Stomach smooth muscle (tissue), 2 donors: ENCODE data around the gene CLIP4.

ENCODE experiments used
- H3K27ac ChIP-seq: one replicate; pipeline ENCODE4 v1.7.0; 2013; ENCODE audit warnings: mild to moderate bottlenecking, low read length, inconsistent platforms
- H3K27me3 ChIP-seq, 2 donors: one replicate each; pipeline ENCODE4 v1.7.0; 2013; ENCODE audit warnings: low read length in 2 of 2; ENCODE audit not compliant: insufficient read depth in 2 of 2, control insufficient read depth in 1 of 2
- H3K36me3 ChIP-seq, 2 donors: one replicate each; pipeline ENCODE4 v1.7.0; 2013; ENCODE audit warnings: low read length in 2 of 2; ENCODE audit not compliant: control insufficient read depth in 2 of 2, insufficient read depth in 2 of 2
- H3K4me1 ChIP-seq: one replicate; pipeline ENCODE4 v1.7.0; 2013; ENCODE audit warnings: low read length; ENCODE audit not compliant: control insufficient read depth, insufficient read depth
- H3K4me3 ChIP-seq, 2 donors: one replicate each; pipeline ENCODE4 v1.7.0; 2013; ENCODE audit warnings: low read length in 2 of 2
- H3K9ac ChIP-seq, 2 donors: one replicate each; pipeline ENCODE4 v1.7.0; 2013; ENCODE audit warnings: low read length in 2 of 2, mild to moderate bottlenecking in 1 of 2
- H3K9me3 ChIP-seq, 2 donors: one replicate each; pipeline ENCODE4 v1.7.0; 2013; ENCODE audit warnings: low read length in 2 of 2; ENCODE audit not compliant: control insufficient read depth in 2 of 2
- donor health status: healthy.
- donor health status: Pancreatic carcinoma.

Gene CLIP4

DNA sequence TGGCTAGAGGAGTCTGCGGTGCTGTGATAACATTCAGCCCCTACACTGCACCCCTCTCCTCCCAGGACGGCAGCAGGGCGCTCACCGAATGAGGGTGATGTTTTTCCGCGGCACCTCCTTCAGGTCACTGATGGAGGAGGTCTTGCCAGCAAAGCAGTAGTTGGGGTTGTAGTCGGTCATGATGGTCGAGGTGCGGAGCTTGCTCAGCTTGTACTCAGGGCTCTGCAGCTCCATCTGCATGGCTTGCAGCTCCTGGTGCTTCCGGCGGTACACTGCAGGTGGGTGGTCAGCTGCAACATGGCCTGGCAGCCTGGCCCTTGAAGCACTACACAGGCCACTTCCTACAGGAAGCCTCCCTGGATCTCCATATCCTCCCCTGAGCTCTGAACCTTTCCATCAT lies 108.0 kb downstream of the CLIP4 start:
- Histone ChIP-seq H3K36me3 (no peaks in the 10 kb centered on the region), H3K4me3 (no peak overlapping the region), H3K9ac (no peak overlapping the region), H3K27me3 (peaks cover 8 to 20% of the 10 kb centered on the region in 2 donors), H3K4me1 (no peaks in the 10 kb centered on the region), H3K27ac (no peak overlapping the region), H3K9me3 (no peaks in the 10 kb centered on the region)

DNA sequence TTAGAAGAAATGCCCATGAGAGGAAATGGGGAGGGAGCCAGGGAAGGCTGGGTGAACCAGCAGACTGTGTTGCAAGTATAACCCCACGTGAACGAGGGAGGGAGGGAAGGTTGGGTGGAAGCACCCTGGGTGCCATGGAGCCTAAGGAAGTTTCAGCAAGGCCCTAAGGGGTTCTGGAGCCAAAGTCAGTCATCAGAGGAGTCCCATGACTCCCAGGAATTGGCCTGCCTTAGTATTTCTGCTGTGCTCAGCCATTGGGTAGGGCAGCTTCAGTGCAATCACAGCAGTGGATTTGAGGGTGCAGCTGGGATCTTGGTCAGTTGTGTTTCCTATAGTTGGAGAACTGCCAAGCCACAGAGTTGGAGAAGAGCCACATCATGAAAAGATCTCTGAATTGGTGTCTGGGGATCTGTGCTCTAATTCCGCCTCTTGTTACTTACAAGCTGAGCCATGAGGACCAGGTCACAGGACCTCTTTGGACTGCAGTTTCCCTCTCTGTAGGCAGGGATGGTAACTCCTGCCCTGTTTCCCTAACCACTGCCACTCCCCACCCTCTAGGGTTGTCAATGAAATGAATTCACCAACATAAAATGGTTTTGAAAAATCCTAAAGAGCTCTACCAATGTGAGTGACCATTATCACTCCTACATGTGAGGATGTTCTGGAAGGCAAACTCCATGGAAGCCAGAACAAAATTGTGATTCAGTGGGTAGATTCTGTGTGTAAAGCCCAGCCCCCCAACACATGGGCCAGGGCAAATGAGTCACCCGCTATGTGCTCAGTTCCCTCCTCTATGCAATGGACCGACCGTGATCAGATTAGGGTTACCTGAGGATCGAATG lies 108.9 kb downstream of the CLIP4 start:
- H3K36me3 ChIP-seq, result no peaks in the 10 kb centered on the region
- no peaks in the 10 kb centered on the region for H3K9me3 ChIP-seq
- H3K4me1 ChIP-seq, result no peaks in the 10 kb centered on the region
- no peak overlapping the region for H3K9ac ChIP-seq
- no peak overlapping the region for H3K27ac ChIP-seq
- H3K27me3 ChIP-seq, result peaks cover 8 to 19% of the 10 kb centered on the region in 2 donors
- H3K4me3 ChIP-seq, result no peak overlapping the region

DNA sequence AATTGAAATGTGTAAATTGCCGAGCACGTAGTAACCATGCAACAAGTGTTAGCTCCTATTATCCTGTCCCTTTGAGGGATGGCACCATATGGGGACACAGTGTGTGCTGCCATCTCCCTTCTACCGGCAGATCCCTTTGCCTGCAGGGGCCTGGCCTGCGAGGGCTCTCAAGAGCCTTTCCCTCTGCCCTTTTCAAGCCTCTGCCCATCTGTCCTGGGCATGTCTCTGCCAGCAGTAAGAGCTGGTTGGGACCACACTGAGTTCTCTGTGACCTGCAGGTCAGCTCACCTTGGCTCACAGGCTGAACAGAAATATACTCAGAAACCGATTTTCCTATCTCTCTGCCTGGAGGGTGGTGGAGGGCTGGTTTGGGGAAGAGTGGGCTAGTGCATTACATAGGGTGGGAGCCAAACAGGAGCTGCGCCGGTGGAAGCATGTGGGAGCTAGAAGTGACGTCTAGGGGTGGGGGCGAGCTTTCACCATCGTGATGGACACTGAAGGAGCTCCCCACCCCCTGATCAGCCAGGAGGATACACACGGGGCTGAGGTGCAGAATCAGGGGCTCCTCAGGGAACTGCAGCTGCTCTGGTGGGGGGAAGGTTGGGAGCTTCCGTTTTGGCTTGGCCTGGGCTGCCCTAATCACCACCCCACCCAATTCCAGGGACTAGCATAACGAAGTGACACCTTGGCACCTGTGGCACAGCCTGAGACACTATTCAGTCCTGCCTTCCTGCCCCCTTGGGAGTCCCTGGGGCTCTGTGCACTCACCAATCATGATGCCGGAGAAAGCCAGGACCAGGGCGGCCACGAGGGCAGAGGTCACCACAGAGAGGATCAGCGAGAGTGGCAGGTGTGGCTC lies 109.7 kb downstream of the CLIP4 start:
- no peaks in the 10 kb centered on the region for H3K4me1 ChIP-seq
- peaks cover 8 to 18% of the 10 kb centered on the region in 2 donors for H3K27me3 ChIP-seq
- no peaks in the 10 kb centered on the region for H3K36me3 ChIP-seq
- H3K4me3 ChIP-seq, result no peak overlapping the region
- no peak overlapping the region for H3K9ac ChIP-seq
- no peak overlapping the region for H3K27ac ChIP-seq
- no peaks in the 10 kb centered on the region for H3K9me3 ChIP-seq

DNA sequence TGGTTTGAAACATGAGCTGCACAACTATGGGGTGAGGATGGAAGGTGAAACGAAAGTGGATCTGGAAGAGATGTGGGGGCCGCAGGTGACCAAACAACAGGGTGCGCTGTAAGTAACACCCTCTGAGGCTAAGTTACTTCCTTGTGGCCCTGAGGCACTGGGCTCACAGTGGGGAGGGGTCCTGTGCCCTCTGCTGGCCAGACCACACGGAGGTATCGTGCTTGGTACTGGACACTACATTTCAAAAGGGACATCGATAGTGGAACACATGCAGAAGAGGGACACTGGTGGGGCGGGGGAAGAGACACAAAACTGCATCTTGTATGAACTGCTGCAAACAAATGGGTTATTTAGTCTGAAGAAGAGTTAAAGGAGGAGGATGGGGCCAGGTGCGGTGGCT lies 110.6 kb downstream of the CLIP4 start:
- Histone ChIP-seq H3K4me3 (no peak overlapping the region), H3K36me3 (no peaks in the 10 kb centered on the region), H3K27me3 (peaks cover 8 to 18% of the 10 kb centered on the region in 2 donors), H3K4me1 (no peaks in the 10 kb centered on the region), H3K9me3 (no peaks in the 10 kb centered on the region), H3K9ac (no peak overlapping the region), H3K27ac (no peak overlapping the region)

DNA sequence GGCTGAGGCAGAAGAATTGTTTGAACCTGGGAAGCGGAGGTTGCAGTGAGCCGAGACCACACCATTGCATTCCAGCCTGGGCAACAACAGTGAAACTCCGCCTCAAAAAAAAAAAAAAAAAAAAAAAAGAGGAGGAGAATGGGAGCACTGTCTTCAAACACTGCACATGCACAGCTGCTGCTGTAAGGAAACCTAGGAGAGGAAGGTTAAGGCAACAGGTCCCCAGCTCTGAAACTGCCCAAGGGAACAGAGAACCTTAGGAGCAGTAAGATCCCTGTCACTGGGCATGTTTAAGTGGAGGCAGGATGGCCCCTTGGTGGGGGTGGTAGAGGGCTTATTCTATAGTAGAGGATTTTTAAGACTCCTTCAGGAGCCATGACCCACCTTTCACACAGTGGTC lies 111.2 kb downstream of the CLIP4 start:
- peaks cover 8 to 18% of the 10 kb centered on the region in 2 donors for H3K27me3 ChIP-seq
- H3K4me3 ChIP-seq, result no peak overlapping the region
- H3K9me3 ChIP-seq, result no peaks in the 10 kb centered on the region

DNA sequence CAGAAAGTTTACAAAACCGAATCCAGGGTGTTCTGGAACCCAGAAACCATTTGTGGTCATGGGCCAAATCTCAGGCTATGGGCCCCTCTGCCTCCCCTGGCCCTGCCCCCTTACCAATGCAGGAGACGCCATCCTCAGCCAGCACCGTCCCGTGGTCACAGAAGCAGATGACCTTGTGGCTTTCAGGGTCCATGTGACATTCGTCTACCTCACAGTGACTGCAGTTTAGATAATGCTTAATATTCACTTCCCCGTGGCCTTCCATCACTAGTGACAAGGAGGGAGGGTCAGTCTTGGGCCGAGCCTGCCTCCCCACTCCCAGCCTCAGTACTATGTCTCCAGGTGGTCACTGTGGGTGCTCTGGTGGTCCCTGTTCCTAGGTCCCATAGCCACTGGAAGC lies 111.6 kb downstream of the CLIP4 start:
- Histone ChIP-seq H3K9ac (no peak overlapping the region), H3K4me1 (no peaks in the 10 kb centered on the region), H3K36me3 (no peaks in the 10 kb centered on the region), H3K9me3 (no peaks in the 10 kb centered on the region), H3K4me3 (no peak overlapping the region), H3K27me3 (peaks cover 8 to 18% of the 10 kb centered on the region in 2 donors), H3K27ac (no peak overlapping the region)

More for the DNA sequence above, 111.2 kb downstream of the CLIP4 start:
- Histone ChIP-seq H3K9ac (no peak overlapping the region), H3K36me3 (no peaks in the 10 kb centered on the region), H3K27ac (no peak overlapping the region), H3K4me1 (no peaks in the 10 kb centered on the region)

DNA sequence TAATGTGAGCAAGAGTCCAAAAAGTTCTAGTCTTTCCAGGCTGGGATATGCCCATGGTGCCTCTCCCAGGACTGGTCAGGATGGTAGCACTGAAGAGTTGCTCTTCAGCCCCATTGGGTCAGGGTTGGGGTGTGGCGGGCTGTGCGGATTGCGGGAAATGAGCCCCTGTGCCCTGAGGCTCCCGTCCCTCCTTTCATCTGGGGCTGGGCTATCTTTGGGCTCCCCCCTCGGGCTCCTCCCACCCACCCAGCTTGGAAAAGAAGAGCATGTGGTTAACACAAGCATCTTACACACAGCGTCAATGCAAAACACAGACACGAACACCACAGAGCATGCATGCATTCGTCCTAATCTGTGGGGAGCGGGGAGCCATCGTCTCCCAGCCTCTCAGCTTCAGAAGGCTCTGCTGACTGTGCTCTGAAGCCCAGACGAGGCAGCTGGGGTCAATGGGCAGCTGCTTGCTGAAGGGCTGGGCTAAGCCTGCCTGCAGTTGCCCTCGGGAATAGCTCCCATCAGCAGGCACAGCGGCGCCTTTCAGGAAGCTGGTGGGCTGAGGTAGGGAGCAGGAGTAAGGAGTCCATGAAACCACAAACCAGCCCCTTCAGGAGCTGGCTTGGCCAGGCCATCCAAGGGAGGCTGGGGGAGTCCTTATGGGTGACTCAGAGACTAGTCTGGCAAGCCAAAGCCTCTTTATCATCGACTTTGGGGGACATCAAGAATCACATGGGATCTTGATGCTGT lies 112.9 kb downstream of the CLIP4 start:
- Histone ChIP-seq H3K9ac (no peak overlapping the region), H3K4me1 (no peaks in the 10 kb centered on the region), H3K4me3 (no peak overlapping the region), H3K27me3 (peaks cover 8 to 18% of the 10 kb centered on the region in 2 donors), H3K36me3 (no peaks in the 10 kb centered on the region), H3K27ac (no peak overlapping the region), H3K9me3 (no peaks in the 10 kb centered on the region)

DNA sequence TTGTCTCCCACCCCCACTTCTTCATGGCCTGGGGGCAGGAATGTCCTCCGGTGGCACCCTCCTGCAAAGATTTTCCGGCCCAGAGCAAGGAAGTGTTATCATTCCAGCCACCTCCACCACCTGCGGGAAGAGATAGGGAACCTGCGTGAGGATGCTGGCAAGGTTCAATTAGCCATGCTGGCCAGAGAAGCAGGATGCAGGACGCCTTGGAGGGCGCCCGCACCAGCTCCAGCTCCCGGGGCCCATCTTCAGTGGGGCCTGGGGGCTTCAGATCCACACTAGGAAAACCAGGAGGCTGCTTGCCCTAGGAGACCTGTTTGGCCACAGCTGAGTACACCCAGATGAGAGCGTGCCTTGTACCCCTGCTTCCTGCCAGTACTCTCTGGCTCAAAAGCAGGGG lies 113.7 kb downstream of the CLIP4 start:
- H3K36me3 ChIP-seq, result no peaks in the 10 kb centered on the region
- H3K27ac ChIP-seq, result no peak overlapping the region
- H3K27me3 ChIP-seq, result peaks cover 9 to 18% of the 10 kb centered on the region in 2 donors
- no peak overlapping the region for H3K4me3 ChIP-seq
- H3K4me1 ChIP-seq, result no peaks in the 10 kb centered on the region
- H3K9ac ChIP-seq, result no peak overlapping the region
- no peaks in the 10 kb centered on the region for H3K9me3 ChIP-seq

DNA sequence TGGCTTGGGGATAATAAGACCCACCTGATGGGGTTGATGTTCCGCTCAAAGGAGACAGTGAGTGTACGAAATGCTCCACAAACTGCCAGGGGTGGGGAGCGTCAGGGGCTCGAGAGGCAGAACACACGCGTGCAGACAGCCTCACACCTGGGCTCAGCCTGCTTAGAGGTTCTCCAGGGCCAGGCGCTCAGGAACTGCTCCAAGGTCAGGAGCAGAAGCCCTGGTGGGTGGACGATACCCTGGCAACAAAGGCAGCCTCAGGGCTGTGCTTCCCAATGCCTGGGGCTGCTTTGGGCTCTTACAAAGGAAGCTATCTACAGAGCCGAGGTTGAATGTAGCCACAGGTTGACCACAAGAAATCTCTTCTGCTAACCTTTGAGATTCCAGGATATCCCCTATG lies 114.4 kb downstream of the CLIP4 start:
- Histone ChIP-seq H3K27ac (no peak overlapping the region), H3K4me3 (no peak overlapping the region), H3K9ac (no peak overlapping the region), H3K27me3 (peaks cover 12 to 17% of the 10 kb centered on the region in 2 donors), H3K36me3 (no peaks in the 10 kb centered on the region), H3K4me1 (no peaks in the 10 kb centered on the region), H3K9me3 (no peaks in the 10 kb centered on the region)

DNA sequence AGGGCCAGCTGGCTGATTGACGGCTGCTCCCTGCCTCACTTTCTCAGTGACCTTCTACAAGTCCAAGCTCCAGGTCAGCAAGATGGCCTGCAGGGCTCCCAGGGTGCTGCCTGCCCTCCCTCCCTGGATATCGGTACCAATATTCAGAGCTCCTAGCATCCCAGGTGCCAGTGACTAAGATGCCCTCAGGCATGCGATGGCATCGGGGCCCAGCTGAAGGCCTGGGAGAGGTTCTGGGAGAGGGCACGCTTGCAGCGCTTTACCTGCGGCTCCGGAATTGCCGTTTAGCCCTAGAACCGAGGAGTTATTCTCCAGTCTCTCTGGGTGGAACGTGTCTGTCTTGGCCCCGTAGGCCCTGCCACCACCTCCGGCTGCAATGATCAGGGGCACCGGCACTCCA lies 116.8 kb downstream of the CLIP4 start:
- H3K27me3 ChIP-seq, result peaks cover 3 to 11% of the 10 kb centered on the region in 2 donors
- no peaks in the 10 kb centered on the region for H3K4me1 ChIP-seq
- H3K9me3 ChIP-seq, result no peaks in the 10 kb centered on the region
- H3K4me3 ChIP-seq, result no peak overlapping the region
- H3K27ac ChIP-seq, result no peak overlapping the region
- no peak overlapping the region for H3K9ac ChIP-seq
- no peaks in the 10 kb centered on the region for H3K36me3 ChIP-seq
